Endometrial microvascular endothelial cells (primary cell): Measurements from ENCODE around the gene TRIP4. TPM values are rescaled to one million over a fixed set of nuclear protein-coding genes. Genes with fewer than 3 reads are reported as not detected.

Experiments used
- total RNA-seq: library from RNA; depleted of rRNA; stranded (reverse); fragments of >200 nt; gene quantifications from one replicate; pipeline ENCODE4 v1.2.3, GENCODE V29; 2015; ENCODE audit errors: inconsistent ontology term

Gene TRIP4
- total RNA-seq, 1 donor from 2014 or later = 7.0 TPM

Other genes with a start within 250 kb of the TRIP4 start
- not detected for gene SNX22, start 236.1 kb upstream of the TRIP4 start, total RNA-seq
- 715 TPM for gene PPIB, start 224.8 kb upstream of the TRIP4 start, total RNA-seq
- 31.8 TPM for gene CSNK1G1, start 31.7 kb upstream of the TRIP4 start, total RNA-seq
- gene PCLAF, start 6.4 kb upstream of the TRIP4 start, total RNA-seq = 58.3 TPM
- gene ZNF609, start 72.7 kb downstream of the TRIP4 start, total RNA-seq = 21.0 TPM